ENCODE measurements around the gene OPCML. TPM values are rescaled to one million over a fixed set of nuclear protein-coding genes. Genes with fewer than 3 reads are reported as not detected.

The OPCML gene
- total RNA-seq, 1 donor from 2014 or later, result 1.7 TPM

GRCh38 chr11:132579634-132580327 lies 952.5 kb downstream of the OPCML start:
- DNase-seq (ENCODE audit: low spot score, unreplicated experiment), result no peak
- Mint-ChIP-seq H3K4me1 (ENCODE audit: low read depth) (peaks cover 7% of the 10 kb centered on the region), H3K27ac (no peak overlapping the region), H3K9me3 (ENCODE audit: low read depth) (peaks cover 11% of the 10 kb centered on the region), H3K36me3 (ENCODE audit: insufficient read depth) (peaks cover 1% of the 10 kb centered on the region), H3K4me3 (ENCODE audit: low read depth) (no peak overlapping the region), H3K27me3 (no peaks in the 10 kb centered on the region)
- TF ChIP-seq CTCF (IDR thresholded peaks at IDR 0.05; ENCODE audit: unreplicated experiment), result no peak

- Mint-ChIP-seq H3K27ac (no peak overlapping the region), H3K4me3 (ENCODE audit: low read depth) (no peak overlapping the region), H3K36me3 (ENCODE audit: insufficient read depth) (peaks cover 1% of the 10 kb centered on the region), H3K4me1 (ENCODE audit: low read depth) (peaks cover 7% of the 10 kb centered on the region), H3K27me3 (no peaks in the 10 kb centered on the region), H3K9me3 (ENCODE audit: low read depth) (peaks cover 11% of the 10 kb centered on the region)
- no peak for DNase-seq (ENCODE audit: low spot score, unreplicated experiment)
- TF ChIP-seq CTCF (IDR thresholded peaks at IDR 0.05; ENCODE audit: unreplicated experiment), result no peak
Observed at GRCh38 chr11:132579136-132579535, 953.2 kb downstream of the OPCML start.

GRCh38 chr11:132578580-132578979 lies 953.7 kb downstream of the OPCML start:
- TF ChIP-seq CTCF (IDR thresholded peaks at IDR 0.05; ENCODE audit: unreplicated experiment), result no peak
- no peak overlapping the region for H3K27ac Mint-ChIP-seq
- H3K4me3 Mint-ChIP-seq (ENCODE audit: low read depth), result no peak overlapping the region
- peaks cover 11% of the 10 kb centered on the region for H3K9me3 Mint-ChIP-seq (ENCODE audit: low read depth)
- peaks cover 7% of the 10 kb centered on the region for H3K4me1 Mint-ChIP-seq (ENCODE audit: low read depth)
- H3K36me3 Mint-ChIP-seq (ENCODE audit: insufficient read depth), result peaks cover 1% of the 10 kb centered on the region
- no peaks in the 10 kb centered on the region for H3K27me3 Mint-ChIP-seq
- no peak for DNase-seq (ENCODE audit: low spot score, unreplicated experiment)

- Mint-ChIP-seq H3K27ac (no peak overlapping the region), H3K27me3 (no peaks in the 10 kb centered on the region), H3K36me3 (ENCODE audit: insufficient read depth) (peaks cover 1% of the 10 kb centered on the region), H3K9me3 (ENCODE audit: low read depth) (peaks cover 15% of the 10 kb centered on the region), H3K4me3 (ENCODE audit: low read depth) (no peak overlapping the region), H3K4me1 (ENCODE audit: low read depth) (peaks cover 5% of the 10 kb centered on the region)
- no peak for DNase-seq (ENCODE audit: low spot score, unreplicated experiment)
- TF ChIP-seq CTCF (IDR thresholded peaks at IDR 0.05; ENCODE audit: unreplicated experiment), result no peak
Observed at GRCh38 chr11:132576706-132577105, 955.6 kb downstream of the OPCML start.

GRCh38 chr11:132564091-132564885 lies 968.0 kb downstream of the OPCML start:
- TF ChIP-seq CTCF (IDR thresholded peaks at IDR 0.05; ENCODE audit: unreplicated experiment), result no peak
- Mint-ChIP-seq H3K36me3 (ENCODE audit: insufficient read depth) (no peaks in the 10 kb centered on the region), H3K9me3 (ENCODE audit: low read depth) (no peaks in the 10 kb centered on the region), H3K27ac (no peak overlapping the region), H3K4me3 (ENCODE audit: low read depth) (no peak overlapping the region), H3K27me3 (peaks cover 19% of the 10 kb centered on the region), H3K4me1 (ENCODE audit: low read depth) (peaks cover 4% of the 10 kb centered on the region)
- DNase-seq (ENCODE audit: low spot score, unreplicated experiment), result no peak
